ENCODE results near the gene PKIB.

- TF ChIP-seq, protein P1, sequence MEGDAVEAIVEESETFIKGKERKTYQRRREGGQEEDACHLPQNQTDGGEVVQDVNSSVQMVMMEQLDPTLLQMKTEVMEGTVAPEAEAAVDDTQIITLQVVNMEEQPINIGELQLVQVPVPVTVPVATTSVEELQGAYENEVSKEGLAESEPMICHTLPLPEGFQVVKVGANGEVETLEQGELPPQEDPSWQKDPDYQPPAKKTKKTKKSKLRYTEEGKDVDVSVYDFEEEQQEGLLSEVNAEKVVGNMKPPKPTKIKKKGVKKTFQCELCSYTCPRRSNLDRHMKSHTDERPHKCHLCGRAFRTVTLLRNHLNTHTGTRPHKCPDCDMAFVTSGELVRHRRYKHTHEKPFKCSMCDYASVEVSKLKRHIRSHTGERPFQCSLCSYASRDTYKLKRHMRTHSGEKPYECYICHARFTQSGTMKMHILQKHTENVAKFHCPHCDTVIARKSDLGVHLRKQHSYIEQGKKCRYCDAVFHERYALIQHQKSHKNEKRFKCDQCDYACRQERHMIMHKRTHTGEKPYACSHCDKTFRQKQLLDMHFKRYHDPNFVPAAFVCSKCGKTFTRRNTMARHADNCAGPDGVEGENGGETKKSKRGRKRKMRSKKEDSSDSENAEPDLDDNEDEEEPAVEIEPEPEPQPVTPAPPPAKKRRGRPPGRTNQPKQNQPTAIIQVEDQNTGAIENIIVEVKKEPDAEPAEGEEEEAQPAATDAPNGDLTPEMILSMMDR (IDR thresholded peaks at IDR 0.05): no peak
- TF ChIP-seq EP300 (IDR thresholded peaks at IDR 0.05) (no peak), POLR2A (IDR thresholded peaks at IDR 0.05) (no peak)
Observed at GRCh38 chr6:122567034-122567433, 43.2 kb upstream of the PKIB start.
